Panc1 (cell line): ENCODE measurements around the gene RNF168.

Source experiments
- POLR2AphosphoS5 ChIP-seq: IDR thresholded peaks from 2 replicates; pipeline ENCODE4 v1.6.1; 2012; ENCODE audit warnings: mild to moderate bottlenecking, low read depth, low read length, moderate library complexity
- TF ChIP-seq, protein P1 (sequence below): fragments of 450-650 bp; IDR thresholded peaks from 2 replicates; pipeline ENCODE4 v1.5.1; 2017; ENCODE audit warnings: mild to moderate bottlenecking
- TF ChIP-seq, protein P2 (sequence below), 2 experiments: IDR thresholded peaks; 2 replicates each; pipeline ENCODE4 v1.6.1; 2011 to 2012; ENCODE audit warnings: low read depth in 2 of 2, control low read depth in 1 of 2, low read length in 1 of 2, mild to moderate bottlenecking in 1 of 2, moderate library complexity in 1 of 2; ENCODE audit not compliant: insufficient read depth in 1 of 2

DNA sequence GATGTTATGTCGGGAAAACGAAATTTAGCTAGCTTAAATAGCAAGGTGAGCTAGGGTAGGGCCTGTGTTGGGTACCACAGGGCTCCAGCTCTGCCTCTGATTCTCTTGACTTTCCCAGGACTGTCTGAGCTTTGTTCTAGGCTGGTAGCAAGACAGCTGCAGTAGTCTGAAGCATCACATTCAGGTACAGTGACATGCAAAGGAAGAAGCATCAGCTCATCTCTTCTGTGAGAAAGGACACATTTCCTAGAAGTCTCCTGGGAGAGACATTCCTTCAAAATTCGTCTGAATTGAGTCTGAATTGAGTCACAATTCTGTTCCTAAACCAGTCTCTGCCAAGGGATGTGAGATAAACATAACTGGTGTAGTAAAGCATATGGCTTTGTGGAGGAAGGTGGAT lies 62.9 kb downstream of the RNF168 start:
- TF ChIP-seq, protein P1, sequence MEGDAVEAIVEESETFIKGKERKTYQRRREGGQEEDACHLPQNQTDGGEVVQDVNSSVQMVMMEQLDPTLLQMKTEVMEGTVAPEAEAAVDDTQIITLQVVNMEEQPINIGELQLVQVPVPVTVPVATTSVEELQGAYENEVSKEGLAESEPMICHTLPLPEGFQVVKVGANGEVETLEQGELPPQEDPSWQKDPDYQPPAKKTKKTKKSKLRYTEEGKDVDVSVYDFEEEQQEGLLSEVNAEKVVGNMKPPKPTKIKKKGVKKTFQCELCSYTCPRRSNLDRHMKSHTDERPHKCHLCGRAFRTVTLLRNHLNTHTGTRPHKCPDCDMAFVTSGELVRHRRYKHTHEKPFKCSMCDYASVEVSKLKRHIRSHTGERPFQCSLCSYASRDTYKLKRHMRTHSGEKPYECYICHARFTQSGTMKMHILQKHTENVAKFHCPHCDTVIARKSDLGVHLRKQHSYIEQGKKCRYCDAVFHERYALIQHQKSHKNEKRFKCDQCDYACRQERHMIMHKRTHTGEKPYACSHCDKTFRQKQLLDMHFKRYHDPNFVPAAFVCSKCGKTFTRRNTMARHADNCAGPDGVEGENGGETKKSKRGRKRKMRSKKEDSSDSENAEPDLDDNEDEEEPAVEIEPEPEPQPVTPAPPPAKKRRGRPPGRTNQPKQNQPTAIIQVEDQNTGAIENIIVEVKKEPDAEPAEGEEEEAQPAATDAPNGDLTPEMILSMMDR = no peak
- TF ChIP-seq, protein P2, sequence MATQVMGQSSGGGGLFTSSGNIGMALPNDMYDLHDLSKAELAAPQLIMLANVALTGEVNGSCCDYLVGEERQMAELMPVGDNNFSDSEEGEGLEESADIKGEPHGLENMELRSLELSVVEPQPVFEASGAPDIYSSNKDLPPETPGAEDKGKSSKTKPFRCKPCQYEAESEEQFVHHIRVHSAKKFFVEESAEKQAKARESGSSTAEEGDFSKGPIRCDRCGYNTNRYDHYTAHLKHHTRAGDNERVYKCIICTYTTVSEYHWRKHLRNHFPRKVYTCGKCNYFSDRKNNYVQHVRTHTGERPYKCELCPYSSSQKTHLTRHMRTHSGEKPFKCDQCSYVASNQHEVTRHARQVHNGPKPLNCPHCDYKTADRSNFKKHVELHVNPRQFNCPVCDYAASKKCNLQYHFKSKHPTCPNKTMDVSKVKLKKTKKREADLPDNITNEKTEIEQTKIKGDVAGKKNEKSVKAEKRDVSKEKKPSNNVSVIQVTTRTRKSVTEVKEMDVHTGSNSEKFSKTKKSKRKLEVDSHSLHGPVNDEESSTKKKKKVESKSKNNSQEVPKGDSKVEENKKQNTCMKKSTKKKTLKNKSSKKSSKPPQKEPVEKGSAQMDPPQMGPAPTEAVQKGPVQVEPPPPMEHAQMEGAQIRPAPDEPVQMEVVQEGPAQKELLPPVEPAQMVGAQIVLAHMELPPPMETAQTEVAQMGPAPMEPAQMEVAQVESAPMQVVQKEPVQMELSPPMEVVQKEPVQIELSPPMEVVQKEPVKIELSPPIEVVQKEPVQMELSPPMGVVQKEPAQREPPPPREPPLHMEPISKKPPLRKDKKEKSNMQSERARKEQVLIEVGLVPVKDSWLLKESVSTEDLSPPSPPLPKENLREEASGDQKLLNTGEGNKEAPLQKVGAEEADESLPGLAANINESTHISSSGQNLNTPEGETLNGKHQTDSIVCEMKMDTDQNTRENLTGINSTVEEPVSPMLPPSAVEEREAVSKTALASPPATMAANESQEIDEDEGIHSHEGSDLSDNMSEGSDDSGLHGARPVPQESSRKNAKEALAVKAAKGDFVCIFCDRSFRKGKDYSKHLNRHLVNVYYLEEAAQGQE (IDR thresholded peaks at IDR 0.05; ENCODE audit: insufficient read depth in 1 of 2, low read depth in 2 of 2, low read length in 1 of 2) = no peak
- no peak for TF ChIP-seq POLR2AphosphoS5
